WTC11 (cell line): ENCODE measurements around the gene ZFHX2. TPM values are rescaled to one million over a fixed set of nuclear protein-coding genes. Genes with fewer than 3 reads are reported as not detected.
A peak's percentile ranks its signal among the peaks of the same experiment; 100 is the strongest.

Experiments used
- ATAC-seq: fragments of 200-7000 bp; cut with Tn5 transposase; 2 replicates; pipeline ENCODE4 v1.10.0; 2021; ENCODE audit warnings: mild to moderate bottlenecking, moderate library complexity
- CTCF ChIA-PET: fragments of 300-600 bp; sonication (Branson Sonifier 250); formaldehyde crosslinking; loops from one replicate; lab custom pipeline; 2021; ENCODE audit warnings: antibody characterized with exemption; lab: Charles Lee
- POLR2A ChIA-PET: fragments of 350-600 bp; sonication (Branson Sonifier 250); formaldehyde crosslinking; loops from one replicate; lab custom pipeline; 2021; ENCODE audit warnings: antibody characterized with exemption; lab: Charles Lee
- DNase-seq: peaks from one replicate; pipeline ENCODE4 v3.0.0; 2021; ENCODE audit warnings: low spot score
- H3K27ac Mint-ChIP-seq: 2 replicates; pipeline ENCODE4 v1.8.0; 2021; ENCODE audit warnings: mixed read lengths
- H3K27me3 Mint-ChIP-seq: 2 replicates; pipeline ENCODE4 v1.8.0; 2021; ENCODE audit warnings: low read depth, mild to moderate bottlenecking, moderate library complexity, mixed read lengths
- H3K36me3 Mint-ChIP-seq: 2 replicates; pipeline ENCODE4 v1.8.0; 2021; ENCODE audit warnings: mixed read lengths
- H3K4me1 Mint-ChIP-seq: 2 replicates; pipeline ENCODE4 v1.8.0; 2022; ENCODE audit warnings: mixed read lengths
- H3K4me3 Mint-ChIP-seq: 2 replicates; pipeline ENCODE4 v1.8.0; 2021; ENCODE audit warnings: mild to moderate bottlenecking, moderate library complexity, mixed read lengths
- H3K9me3 Mint-ChIP-seq: 2 replicates; pipeline ENCODE4 v1.8.0; 2021; ENCODE audit warnings: mixed read lengths
- ARID4B ChIP-seq: sonication (generic); formaldehyde crosslinking; IDR thresholded peaks from 2 replicates; pipeline ENCODE4 v1.8.0; 2023; ENCODE audit warnings: missing genetic modification reagents, mild to moderate bottlenecking, borderline replicate concordance
- E2F1 ChIP-seq: sonication (generic); formaldehyde crosslinking; IDR thresholded peaks from 2 replicates; pipeline ENCODE4 v1.8.0; 2022; ENCODE audit warnings: mild to moderate bottlenecking, missing genetic modification reagents
- EMX1 ChIP-seq: fragments of 250-450 bp; sonication (Bioruptor Pico); IDR thresholded peaks from 2 replicates; pipeline ENCODE4 v1.8.0; 2021; ENCODE audit warnings: mild to moderate bottlenecking
- IRF2 ChIP-seq: sonication (generic); formaldehyde crosslinking; IDR thresholded peaks from 2 replicates; pipeline ENCODE4 v1.8.0; 2022; ENCODE audit warnings: low read depth, missing genetic modification reagents, borderline replicate concordance
- MAX ChIP-seq: sonication (generic); formaldehyde crosslinking; IDR thresholded peaks from 2 replicates; pipeline ENCODE4 v1.8.0; 2022; ENCODE audit warnings: mild to moderate bottlenecking, missing genetic modification reagents
- NFYB ChIP-seq: sonication (generic); formaldehyde crosslinking; conservative IDR thresholded peaks from 2 replicates; pipeline ENCODE4 v1.8.0; 2022; ENCODE audit warnings: low read depth, missing genetic modification reagents
- PRDM15 ChIP-seq: sonication (generic); formaldehyde crosslinking; IDR thresholded peaks from 2 replicates; pipeline ENCODE4 v1.8.0; 2022; ENCODE audit warnings: missing genetic modification reagents
- SP1 ChIP-seq: sonication (generic); formaldehyde crosslinking; conservative IDR thresholded peaks from 2 replicates; pipeline ENCODE4 v1.8.1; 2022; ENCODE audit warnings: missing genetic modification reagents
- STAT6 ChIP-seq: sonication (generic); formaldehyde crosslinking; conservative IDR thresholded peaks from 2 replicates; pipeline ENCODE4 v1.8.1; 2023; ENCODE audit warnings: mild to moderate bottlenecking, low read depth, missing genetic modification reagents, moderate library complexity
- TP53 ChIP-seq: sonication (generic); formaldehyde crosslinking; IDR thresholded peaks from 2 replicates; pipeline ENCODE4 v1.8.1; 2023; ENCODE audit warnings: mild to moderate bottlenecking, missing genetic modification reagents
- ZBTB43 ChIP-seq: sonication (generic); formaldehyde crosslinking; IDR thresholded peaks from 2 replicates; pipeline ENCODE4 v1.8.1; 2023; ENCODE audit warnings: mild to moderate bottlenecking, missing genetic modification reagents
- ZMAT4 ChIP-seq: fragments of 250-450 bp; sonication (Bioruptor Pico); IDR thresholded peaks from 2 replicates; pipeline ENCODE4 v1.9.0; 2021; ENCODE audit warnings: mild to moderate bottlenecking
- ZNF263 ChIP-seq: sonication (generic); formaldehyde crosslinking; IDR thresholded peaks from 2 replicates; pipeline ENCODE4 v1.8.1; 2022; ENCODE audit warnings: low read depth, mild to moderate bottlenecking, moderate library complexity, missing genetic modification reagents
- ZNF281 ChIP-seq: sonication (generic); formaldehyde crosslinking; IDR thresholded peaks from 2 replicates; pipeline ENCODE4 v1.8.0; 2023; ENCODE audit warnings: mild to moderate bottlenecking, missing genetic modification reagents
- ZNF512 ChIP-seq: sonication (generic); formaldehyde crosslinking; IDR thresholded peaks from 2 replicates; pipeline ENCODE4 v1.8.1; 2022; ENCODE audit warnings: missing genetic modification reagents, borderline replicate concordance
- total RNA-seq: library from RNA; stranded (reverse); gene quantifications from 3 replicates; pipeline ENCODE4 v1.2.3, GENCODE V29; 2021

ZFHX2 gene
- total RNA-seq, 1 experiment from 2014 or later = 16.4 TPM

GRCh38 chr14:23544511-23545447 lies 6.8 kb downstream of the ZFHX2 start:
- ATAC-seq = peak; percentile 59
- POLR2A ChIA-PET = interaction anchor here (0.6 to 7.8 kb wide), 5 partner anchors 7 to 226 kb away, joined by 3 to 100 read pairs (median 5); partner anchors contain the start of gene THTPA
- Mint-ChIP-seq H3K4me1 (peaks cover 22% of the 10 kb centered on the region), H3K4me3 (peak overlapping the region; percentile 57), H3K36me3 (peaks cover 12% of the 10 kb centered on the region), H3K9me3 (no peaks in the 10 kb centered on the region), H3K27ac (no peak overlapping the region; the same call in none of the 2 replicates), H3K27me3 (no peaks in the 10 kb centered on the region)
- CTCF ChIA-PET = interaction anchor here (0.6 to 3.1 kb wide), 7 partner anchors 14 to 150 kb away, joined by 3 to 23 read pairs (median 6); no protein-coding TSS in a partner anchor
- DNase-seq = peak; percentile 86
- TF ChIP-seq ZNF281 (CRISPR knock-in tag) = no peak
- TF ChIP-seq ZBTB43 = peak; percentile 99
- TF ChIP-seq PRDM15 (CRISPR knock-in tag) = peak; percentile 71
- TF ChIP-seq TP53 (CRISPR knock-in tag) = no peak
- no peak for TF ChIP-seq NFYB (CRISPR knock-in tag)
- no peak for TF ChIP-seq E2F1
- 0 out of 2 replicates have a peak, but pooled peaks have one; percentile 43 for TF ChIP-seq ARID4B (CRISPR knock-in tag)
- TF ChIP-seq STAT6 (CRISPR knock-in tag) = no peak
- TF ChIP-seq MAX (CRISPR knock-in tag) = peak; percentile 66; the same call in 1 of the 2 replicates
- TF ChIP-seq EMX1 (CRISPR knock-in tag) = 0 out of 2 replicates have a peak, but pooled peaks have one; percentile 26
- no peak for TF ChIP-seq ZNF263 (CRISPR knock-in tag)
- peak; percentile 50 for TF ChIP-seq SP1 (CRISPR knock-in tag)
- TF ChIP-seq ZNF512 (CRISPR knock-in tag) = peak; percentile 64; the same call in 1 of the 2 replicates
- TF ChIP-seq ZMAT4 (CRISPR knock-in tag) = no peak
- no peak for TF ChIP-seq IRF2
